Activated naive CD4-positive, alpha-beta T cell treated with anti-CD3 and anti-CD28 coated beads, Interleukin-2, amount 50 U/mL, for 24 hours (primary cell): Measurements from ENCODE around the gene NUDT21.

Experiments
- H3K27ac Mint-ChIP-seq: one replicate; pipeline ENCODE4 v1.8.0; 2021; ENCODE audit warnings: mild to moderate bottlenecking, mixed read lengths
- H3K27me3 Mint-ChIP-seq: one replicate; pipeline ENCODE4 v1.8.0; 2021; ENCODE audit warnings: mixed read lengths
- H3K36me3 Mint-ChIP-seq: one replicate; pipeline ENCODE4 v1.8.0; 2021; ENCODE audit warnings: mixed read lengths
- H3K4me1 Mint-ChIP-seq: one replicate; pipeline ENCODE4 v1.8.0; 2021; ENCODE audit warnings: mixed read lengths
- H3K4me3 Mint-ChIP-seq: one replicate; pipeline ENCODE4 v1.8.0; 2021; ENCODE audit warnings: mild to moderate bottlenecking, mixed read lengths
- H3K9me3 Mint-ChIP-seq: one replicate; pipeline ENCODE4 v1.8.0; 2021; ENCODE audit warnings: mixed read lengths

The NUDT21 gene

GRCh38 chr16:56428091-56428490, 23.0 kb downstream of the NUDT21 start:
- Mint-ChIP-seq H3K4me3 (no peak overlapping the region), H3K27ac (no peak overlapping the region), H3K27me3 (no peaks in the 10 kb centered on the region), H3K4me1 (peaks cover 18% of the 10 kb centered on the region), H3K9me3 (no peaks in the 10 kb centered on the region), H3K36me3 (peaks cover 4% of the 10 kb centered on the region)

GRCh38 chr16:56426585-56426984, 24.5 kb downstream of the NUDT21 start:
- Mint-ChIP-seq H3K27me3 (no peaks in the 10 kb centered on the region), H3K27ac (no peak overlapping the region), H3K36me3 (peaks cover 3% of the 10 kb centered on the region), H3K4me1 (peaks cover 33% of the 10 kb centered on the region), H3K4me3 (peak overlapping the region; percentile 84), H3K9me3 (no peaks in the 10 kb centered on the region)

- Mint-ChIP-seq H3K27me3 (no peaks in the 10 kb centered on the region), H3K4me1 (peaks cover 41% of the 10 kb centered on the region), H3K4me3 (peak within 1 kb of the TSS; percentile 88), H3K27ac (peak within 1 kb of the TSS; percentile 82), H3K9me3 (no peaks in the 10 kb centered on the region), H3K36me3 (peaks cover under 1% of the 10 kb centered on the region)
Measured at GRCh38 chr16:56425439-56425832, 25.7 kb downstream of the NUDT21 start, which contains the start of gene AMFR. Gene AMFR, minus strand, starts transcription at chr16:56425545. Its CDS starts 218 bp downstream, at chr16:56425327.

GRCh38 chr16:56424791-56425438, 26.2 kb downstream of the NUDT21 start:
- H3K27me3 Mint-ChIP-seq: no peaks in the 10 kb centered on the region
- H3K9me3 Mint-ChIP-seq: no peaks in the 10 kb centered on the region
- no peaks in the 10 kb centered on the region for H3K36me3 Mint-ChIP-seq
- no peak overlapping the region for H3K27ac Mint-ChIP-seq
- peaks cover 44% of the 10 kb centered on the region for H3K4me1 Mint-ChIP-seq
- peak overlapping the region; percentile 88 for H3K4me3 Mint-ChIP-seq

GRCh38 chr16:56424404-56424764, 26.7 kb downstream of the NUDT21 start:
- H3K27ac Mint-ChIP-seq: peak overlapping the region; percentile 82

GRCh38 chr16:56423584-56424403, 27.3 kb downstream of the NUDT21 start:
- peaks cover 46% of the 10 kb centered on the region for H3K4me1 Mint-ChIP-seq
- H3K27me3 Mint-ChIP-seq: no peaks in the 10 kb centered on the region
- no peaks in the 10 kb centered on the region for H3K36me3 Mint-ChIP-seq
- H3K9me3 Mint-ChIP-seq: no peaks in the 10 kb centered on the region
- peak overlapping the region; percentile 82 for H3K27ac Mint-ChIP-seq
- H3K4me3 Mint-ChIP-seq: peak overlapping the region; percentile 88

More at GRCh38 chr16:56424404-56424764, 26.7 kb downstream of the NUDT21 start:
- H3K36me3 Mint-ChIP-seq: no peaks in the 10 kb centered on the region
- H3K4me1 Mint-ChIP-seq: peaks cover 44% of the 10 kb centered on the region
- no peaks in the 10 kb centered on the region for H3K27me3 Mint-ChIP-seq
- peak overlapping the region; percentile 88 for H3K4me3 Mint-ChIP-seq
- no peaks in the 10 kb centered on the region for H3K9me3 Mint-ChIP-seq

GRCh38 chr16:56422896-56423441, 28.2 kb downstream of the NUDT21 start:
- Mint-ChIP-seq H3K27me3 (no peaks in the 10 kb centered on the region), H3K9me3 (no peaks in the 10 kb centered on the region), H3K27ac (no peak overlapping the region), H3K36me3 (no peaks in the 10 kb centered on the region), H3K4me1 (peaks cover 49% of the 10 kb centered on the region), H3K4me3 (peak overlapping the region; percentile 78)

GRCh38 chr16:56421976-56422669, 29.0 kb downstream of the NUDT21 start:
- no peaks in the 10 kb centered on the region for H3K27me3 Mint-ChIP-seq
- no peak overlapping the region for H3K4me3 Mint-ChIP-seq
- no peaks in the 10 kb centered on the region for H3K9me3 Mint-ChIP-seq
- H3K4me1 Mint-ChIP-seq: peaks cover 49% of the 10 kb centered on the region
- H3K27ac Mint-ChIP-seq: no peak overlapping the region
- no peaks in the 10 kb centered on the region for H3K36me3 Mint-ChIP-seq

GRCh38 chr16:56421313-56421712, 29.8 kb downstream of the NUDT21 start:
- H3K27ac Mint-ChIP-seq: no peak overlapping the region
- no peak overlapping the region for H3K4me3 Mint-ChIP-seq
- peaks cover 49% of the 10 kb centered on the region for H3K4me1 Mint-ChIP-seq
- no peaks in the 10 kb centered on the region for H3K36me3 Mint-ChIP-seq
- no peaks in the 10 kb centered on the region for H3K27me3 Mint-ChIP-seq
- no peaks in the 10 kb centered on the region for H3K9me3 Mint-ChIP-seq

- no peak overlapping the region for H3K27ac Mint-ChIP-seq
- H3K4me1 Mint-ChIP-seq: peaks cover 48% of the 10 kb centered on the region
- peaks cover 3% of the 10 kb centered on the region for H3K36me3 Mint-ChIP-seq
- H3K9me3 Mint-ChIP-seq: no peaks in the 10 kb centered on the region
- H3K4me3 Mint-ChIP-seq: no peak overlapping the region
- H3K27me3 Mint-ChIP-seq: no peaks in the 10 kb centered on the region
Measured at GRCh38 chr16:56420613-56421012, 30.5 kb downstream of the NUDT21 start.

GRCh38 chr16:56419740-56420548, 31.2 kb downstream of the NUDT21 start:
- Mint-ChIP-seq H3K27me3 (no peaks in the 10 kb centered on the region), H3K27ac (no peak overlapping the region), H3K36me3 (peaks cover 3% of the 10 kb centered on the region), H3K4me3 (no peak overlapping the region), H3K4me1 (peaks cover 55% of the 10 kb centered on the region), H3K9me3 (no peaks in the 10 kb centered on the region)

- Mint-ChIP-seq H3K27me3 (no peaks in the 10 kb centered on the region), H3K9me3 (no peaks in the 10 kb centered on the region), H3K4me3 (no peak overlapping the region), H3K4me1 (peaks cover 35% of the 10 kb centered on the region), H3K27ac (no peak overlapping the region), H3K36me3 (peaks cover 5% of the 10 kb centered on the region)
Measured at GRCh38 chr16:56417138-56417537, 34.0 kb downstream of the NUDT21 start.

- Mint-ChIP-seq H3K4me1 (peaks cover 25% of the 10 kb centered on the region), H3K9me3 (no peaks in the 10 kb centered on the region), H3K4me3 (no peak overlapping the region), H3K36me3 (peaks cover 8% of the 10 kb centered on the region), H3K27ac (peak overlapping the region; percentile 19), H3K27me3 (no peaks in the 10 kb centered on the region)
Measured at GRCh38 chr16:56415875-56416274, 35.3 kb downstream of the NUDT21 start.

GRCh38 chr16:56414366-56414765, 36.8 kb downstream of the NUDT21 start:
- Mint-ChIP-seq H3K27ac (no peak overlapping the region), H3K27me3 (no peaks in the 10 kb centered on the region), H3K4me1 (peaks cover 18% of the 10 kb centered on the region), H3K36me3 (peaks cover 8% of the 10 kb centered on the region), H3K4me3 (no peak overlapping the region), H3K9me3 (no peaks in the 10 kb centered on the region)

- Mint-ChIP-seq H3K4me1 (peaks cover 19% of the 10 kb centered on the region), H3K4me3 (no peak overlapping the region), H3K36me3 (peaks cover 12% of the 10 kb centered on the region), H3K27me3 (no peaks in the 10 kb centered on the region), H3K9me3 (no peaks in the 10 kb centered on the region), H3K27ac (no peak overlapping the region)
Measured at GRCh38 chr16:56413381-56413780, 37.8 kb downstream of the NUDT21 start.
